ENCODE measurements around the gene AFF1.

AFF1 gene

GRCh38 chr4:87174672-87175071, 239.9 kb downstream of the AFF1 start:
- TF ChIP-seq CTCF (IDR thresholded peaks at IDR 0.05; ENCODE audit: control insufficient read depth, insufficient read depth, low read depth, low read length, missing control alignments), result no peak
- H3K4me3 ChIP-seq (ENCODE audit: control insufficient read depth, low read depth, low read length), result no peak overlapping the region
- no peak for DNase-seq (ENCODE audit: low read depth)

- no peak overlapping the region for H3K4me3 ChIP-seq (ENCODE audit: control insufficient read depth, low read depth, low read length)
- DNase-seq (ENCODE audit: low read depth), result peak; percentile 17
- no peak for TF ChIP-seq CTCF (IDR thresholded peaks at IDR 0.05; ENCODE audit: control insufficient read depth, insufficient read depth, low read depth, low read length, missing control alignments)
Measured at GRCh38 chr4:87179751-87180150, 244.9 kb downstream of the AFF1 start.

- no peak overlapping the region for H3K4me3 ChIP-seq (ENCODE audit: control insufficient read depth, low read depth, low read length)
- DNase-seq (ENCODE audit: low read depth), result no peak
- no peak for TF ChIP-seq CTCF (IDR thresholded peaks at IDR 0.05; ENCODE audit: control insufficient read depth, insufficient read depth, low read depth, low read length, missing control alignments)
Measured at GRCh38 chr4:87180767-87181166, 246.0 kb downstream of the AFF1 start.

- TF ChIP-seq CTCF (IDR thresholded peaks at IDR 0.05; ENCODE audit: control insufficient read depth, insufficient read depth, low read depth, low read length, missing control alignments), result no peak
- no peak overlapping the region for H3K4me3 ChIP-seq (ENCODE audit: control insufficient read depth, low read depth, low read length)
- DNase-seq (ENCODE audit: low read depth), result no peak
Measured at GRCh38 chr4:87185146-87185870, 250.5 kb downstream of the AFF1 start.

- DNase-seq (ENCODE audit: low read depth), result no peak
- H3K4me3 ChIP-seq (ENCODE audit: control insufficient read depth, low read depth, low read length), result no peak overlapping the region
- TF ChIP-seq CTCF (IDR thresholded peaks at IDR 0.05; ENCODE audit: control insufficient read depth, insufficient read depth, low read depth, low read length, missing control alignments), result no peak
Measured at GRCh38 chr4:87188048-87188447, 253.2 kb downstream of the AFF1 start.

- no peak for TF ChIP-seq CTCF (IDR thresholded peaks at IDR 0.05; ENCODE audit: control insufficient read depth, insufficient read depth, low read depth, low read length, missing control alignments)
- no peak for DNase-seq (ENCODE audit: low read depth)
- no peak overlapping the region for H3K4me3 ChIP-seq (ENCODE audit: control insufficient read depth, low read depth, low read length)
Measured at GRCh38 chr4:87188932-87189331, 254.1 kb downstream of the AFF1 start.

Measured in AG09309 (cell line).